Keratinocyte (primary cell): Measurements from ENCODE around the gene ARRDC3.

Source experiments
- CTCF ChIP-seq, 3 experiments: IDR thresholded peaks in 1 of 3; conservative IDR thresholded peaks in 1 of 3; optimal IDR thresholded peaks in 1 of 3; 2 replicates in 2 of 3; 3 replicates in 1 of 3; pipeline versions ENCODE3 to v1.5.1; 2011; ENCODE audit warnings: low read length in 3 of 3, mild to moderate bottlenecking in 3 of 3, moderate library complexity in 2 of 3, control low read depth in 1 of 3, inconsistent platforms in 1 of 3; ENCODE audit not compliant: insufficient read depth in 2 of 3; ENCODE audit errors: extremely low read depth in 1 of 3
- EZH2 ChIP-seq: IDR thresholded peaks from one replicate; pipeline ENCODE4 v1.6.1; 2012; ENCODE audit warnings: inconsistent platforms, mild to moderate bottlenecking, low read length, moderate library complexity

- TF ChIP-seq CTCF (optimal IDR thresholded peaks at IDR 0.05 in 1 of 3, IDR thresholded peaks at IDR 0.05 in 1 of 3, conservative IDR thresholded peaks at IDR 0.05 in 1 of 3; ENCODE audit: extremely low read depth in 1 of 3, insufficient read depth in 2 of 3, low read length in 3 of 3) (no peak), EZH2 (no peak)
These were observed 41.7 kb upstream of the ARRDC3 start for GRCh38 chr5:91424638-91425436.
